Breast epithelium (tissue), 3 donors: Measurements from ENCODE around the gene PNLIPRP2.

Source experiments
- POLR2A ChIP-seq: fragments of 450-650 bp; IDR thresholded peaks from one replicate; pipeline ENCODE4 v1.6.1; 2016; ENCODE audit warnings: antibody characterized with exemption, mild to moderate bottlenecking, moderate library complexity
- POLR2AphosphoS5 ChIP-seq, 3 donors: sonication (generic); formaldehyde crosslinking; IDR thresholded peaks; one replicate each; pipeline ENCODE4 v1.6.1; 2017; ENCODE audit warnings: antibody characterized with exemption in 3 of 3
- TF ChIP-seq, protein P1 (sequence below), 3 donors: fragments of 450-650 bp; IDR thresholded peaks; one replicate each; pipeline ENCODE4 v1.5.1; 2016 to 2017; ENCODE audit warnings: antibody characterized with exemption in 3 of 3, mild to moderate bottlenecking in 3 of 3, moderate library complexity in 3 of 3

DNA sequence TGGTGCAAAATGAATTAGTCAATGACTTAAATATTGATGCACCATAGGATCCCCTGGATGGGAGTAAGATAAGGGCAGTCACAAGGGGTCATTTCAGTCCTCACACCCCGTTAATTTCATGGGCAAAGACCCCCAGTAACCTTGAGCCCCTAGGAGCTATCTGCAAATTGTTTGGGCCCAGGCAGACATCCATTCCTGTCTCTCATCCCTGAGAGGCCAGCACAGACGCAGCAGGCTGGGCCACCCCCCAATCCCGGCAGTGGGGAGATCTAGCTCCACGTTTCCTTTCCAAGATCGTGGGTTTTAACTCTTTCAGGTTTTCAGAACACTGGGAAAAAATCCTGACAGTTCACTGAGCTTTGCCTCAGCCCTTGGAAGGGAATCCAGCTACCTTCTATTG lies 40.1 kb downstream of the PNLIPRP2 start:
- TF ChIP-seq, protein P1, sequence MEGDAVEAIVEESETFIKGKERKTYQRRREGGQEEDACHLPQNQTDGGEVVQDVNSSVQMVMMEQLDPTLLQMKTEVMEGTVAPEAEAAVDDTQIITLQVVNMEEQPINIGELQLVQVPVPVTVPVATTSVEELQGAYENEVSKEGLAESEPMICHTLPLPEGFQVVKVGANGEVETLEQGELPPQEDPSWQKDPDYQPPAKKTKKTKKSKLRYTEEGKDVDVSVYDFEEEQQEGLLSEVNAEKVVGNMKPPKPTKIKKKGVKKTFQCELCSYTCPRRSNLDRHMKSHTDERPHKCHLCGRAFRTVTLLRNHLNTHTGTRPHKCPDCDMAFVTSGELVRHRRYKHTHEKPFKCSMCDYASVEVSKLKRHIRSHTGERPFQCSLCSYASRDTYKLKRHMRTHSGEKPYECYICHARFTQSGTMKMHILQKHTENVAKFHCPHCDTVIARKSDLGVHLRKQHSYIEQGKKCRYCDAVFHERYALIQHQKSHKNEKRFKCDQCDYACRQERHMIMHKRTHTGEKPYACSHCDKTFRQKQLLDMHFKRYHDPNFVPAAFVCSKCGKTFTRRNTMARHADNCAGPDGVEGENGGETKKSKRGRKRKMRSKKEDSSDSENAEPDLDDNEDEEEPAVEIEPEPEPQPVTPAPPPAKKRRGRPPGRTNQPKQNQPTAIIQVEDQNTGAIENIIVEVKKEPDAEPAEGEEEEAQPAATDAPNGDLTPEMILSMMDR (IDR thresholded peaks at IDR 0.05): no peak
- TF ChIP-seq POLR2AphosphoS5 (IDR thresholded peaks at IDR 0.05) (no peak), POLR2A (no peak)
